Endometrial microvascular endothelial cells (primary cell): Measurements from ENCODE around the gene ERICH4. TPM values are rescaled to one million over a fixed set of nuclear protein-coding genes. Genes with fewer than 3 reads are reported as not detected.

ENCODE experiments used
- in situ Hi-C: cut with HindIII; loops from 2 replicates; pipeline ENCODE4 v1.10.0; 2017; ENCODE audit warnings: low sequenced_read_pairs, low pct_unique_long_range_greater_than_20kb; ENCODE audit errors: inconsistent ontology term
- total RNA-seq: library from RNA; depleted of rRNA; stranded (reverse); fragments of >200 nt; gene quantifications from one replicate; pipeline ENCODE4 v1.2.3, GENCODE V29; 2015; ENCODE audit errors: inconsistent ontology term

ERICH4 gene
- not detected for total RNA-seq

DNA sequence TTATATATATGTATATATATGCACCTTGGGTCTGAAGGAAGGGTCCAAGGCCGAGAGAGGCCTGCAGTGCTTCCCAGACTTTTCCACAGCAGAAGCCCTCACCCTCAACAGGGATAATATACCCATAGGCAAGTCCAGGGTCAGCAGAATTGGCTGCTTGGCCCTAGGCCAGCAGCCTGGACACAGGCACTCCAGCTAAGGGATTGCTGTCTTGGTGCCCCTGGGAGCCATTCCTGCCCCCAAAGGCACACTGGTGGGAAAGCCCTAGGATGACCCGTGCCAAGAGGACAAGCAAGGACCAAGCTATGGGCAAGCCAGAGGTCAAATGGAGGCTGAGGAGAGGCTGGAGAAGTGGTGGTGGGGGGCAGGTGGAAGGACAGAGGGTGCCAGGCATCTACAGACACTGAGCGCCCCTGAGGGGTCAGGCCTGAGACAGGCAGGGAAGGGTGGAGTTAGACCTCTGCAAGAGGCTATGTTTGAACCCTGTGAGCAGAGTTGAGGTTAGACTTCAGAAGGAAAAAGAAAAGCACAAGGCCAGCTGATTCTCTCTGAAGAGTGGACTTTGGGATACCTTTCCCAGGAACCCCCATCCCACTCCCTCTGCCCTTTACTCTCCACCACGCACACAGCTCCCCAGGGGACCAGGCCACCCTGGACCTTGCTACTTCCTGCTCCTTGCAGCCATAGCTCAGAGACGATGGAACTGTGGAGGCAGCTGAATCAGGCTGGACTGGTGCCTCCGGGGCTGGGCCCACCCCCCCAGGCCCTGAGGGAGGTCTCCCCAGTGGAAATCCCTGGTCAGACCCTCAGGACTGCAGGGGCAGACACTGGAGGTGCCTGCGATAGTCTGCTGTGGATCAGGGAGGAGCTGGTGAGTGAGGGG, at the start of gene ERICH4:
ERICH4 (plus strand) TSS at position 684 of the 883 bp plus-strand sequence; CDS start at position 698, 14 bp downstream.
- in situ Hi-C loops, result no loop called here

- in situ Hi-C loops, result no loop called here
Measured at GRCh38 chr19:41395355-41395754, 47.6 kb upstream of the ERICH4 start.

- in situ Hi-C loops, result no loop called here
Measured at GRCh38 chr19:41397086-41398049, 45.6 kb upstream of the ERICH4 start, which contains the start of the genes BCKDHA and EXOSC5. TSS of gene BCKDHA (plus strand) at chr19:41397818. CDS start at chr19:41397828, 10 bp downstream. TSS of gene EXOSC5 (minus strand) at chr19:41397359. CDS start at chr19:41397328, 31 bp downstream.

GRCh38 chr19:41398050-41398418, 44.9 kb upstream of the ERICH4 start:
- in situ Hi-C loops, result no loop called here

- in situ Hi-C loops, result no loop called here
Measured at GRCh38 chr19:41398598-41398997, 44.4 kb upstream of the ERICH4 start.

DNA sequence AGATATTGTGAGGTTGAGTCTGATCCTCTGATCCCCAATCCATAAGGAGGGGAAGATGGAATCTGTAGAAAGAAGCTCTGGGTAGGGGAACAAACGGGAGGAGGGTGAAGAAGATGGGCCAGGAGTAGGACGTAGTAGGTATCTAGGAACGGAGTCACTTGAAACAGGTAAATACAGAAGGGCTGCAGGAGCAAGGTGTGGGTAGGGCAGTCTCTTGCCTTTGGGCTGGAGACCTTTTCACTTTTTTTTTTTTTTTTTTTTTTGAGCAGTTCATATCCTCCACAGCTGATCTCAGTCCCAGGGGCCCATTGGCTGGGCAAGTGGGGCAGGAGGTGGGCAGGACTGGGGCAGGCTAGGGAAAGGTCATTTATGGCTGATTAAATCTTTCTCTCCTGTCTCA, 43.9 kb upstream of the ERICH4 start:
- in situ Hi-C loops, result no loop called here

- in situ Hi-C loops, result no loop called here
Measured at GRCh38 chr19:41399525-41399924, 43.4 kb upstream of the ERICH4 start.

DNA sequence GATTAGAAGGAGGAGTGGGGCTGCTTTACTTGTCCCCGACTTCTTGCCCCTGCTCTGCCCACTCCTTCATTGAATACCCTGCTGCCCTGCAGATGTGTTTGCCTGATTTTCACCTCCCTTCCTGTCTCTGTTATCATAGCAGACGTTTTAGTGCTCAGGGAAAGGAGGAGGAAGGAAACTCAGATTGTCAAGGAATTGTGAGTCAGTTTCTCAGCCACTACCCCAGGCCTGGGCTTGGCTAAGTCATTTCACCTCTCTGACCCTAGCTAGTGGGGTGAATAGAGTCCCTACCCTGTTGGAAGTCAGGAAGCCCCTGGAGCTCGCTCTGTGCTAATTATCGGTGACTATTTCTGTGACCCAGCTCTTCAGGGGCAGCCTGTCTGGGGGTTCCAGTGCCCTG, 41.5 kb upstream of the ERICH4 start:
- in situ Hi-C loops, result loop anchor here (25.0 kb wide), 1 partner anchor 161 kb away; no protein-coding TSS in a partner anchor

- in situ Hi-C loops, result loop anchor here (25.0 kb wide), 1 partner anchor 160 kb away; no protein-coding TSS in a partner anchor
Measured at GRCh38 chr19:41402010-41402409, 40.9 kb upstream of the ERICH4 start.

- in situ Hi-C loops, result loop anchor here (25.0 kb wide), 1 partner anchor 159 kb away; no protein-coding TSS in a partner anchor
Measured at GRCh38 chr19:41403181-41403970, 39.6 kb upstream of the ERICH4 start.

DNA sequence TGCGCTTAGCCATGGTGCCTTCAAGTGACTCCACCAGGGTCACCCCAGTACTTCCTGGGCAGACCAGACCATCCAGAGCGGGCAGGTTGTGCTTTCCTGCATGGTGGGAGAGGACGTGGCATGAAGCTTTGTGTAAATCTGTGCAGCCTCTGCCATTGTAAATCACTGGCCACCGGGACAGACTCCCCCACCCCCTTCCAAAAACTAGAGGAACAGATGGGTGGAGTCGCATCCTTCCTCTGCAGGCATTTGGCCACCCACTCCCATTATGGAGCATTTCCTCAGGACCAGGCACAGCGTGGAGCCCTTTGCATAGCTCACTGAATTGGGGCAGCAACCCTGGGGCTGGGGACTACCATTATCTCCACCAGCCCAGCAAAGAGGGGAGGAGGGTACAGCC, 37.2 kb upstream of the ERICH4 start:
- in situ Hi-C loops, result loop anchor here (25.0 kb wide), 1 partner anchor 157 kb away; no protein-coding TSS in a partner anchor

GRCh38 chr19:41407271-41407670, 35.7 kb upstream of the ERICH4 start:
- in situ Hi-C loops, result loop anchor here (25.0 kb wide), 1 partner anchor 155 kb away; no protein-coding TSS in a partner anchor

GRCh38 chr19:41408256-41408655, 34.7 kb upstream of the ERICH4 start:
- in situ Hi-C loops, result loop anchor here (25.0 kb wide), 1 partner anchor 154 kb away; no protein-coding TSS in a partner anchor

- in situ Hi-C loops, result loop anchor here (25.0 kb wide), 1 partner anchor 153 kb away; no protein-coding TSS in a partner anchor
Measured at GRCh38 chr19:41408846-41409245, 34.1 kb upstream of the ERICH4 start.

DNA sequence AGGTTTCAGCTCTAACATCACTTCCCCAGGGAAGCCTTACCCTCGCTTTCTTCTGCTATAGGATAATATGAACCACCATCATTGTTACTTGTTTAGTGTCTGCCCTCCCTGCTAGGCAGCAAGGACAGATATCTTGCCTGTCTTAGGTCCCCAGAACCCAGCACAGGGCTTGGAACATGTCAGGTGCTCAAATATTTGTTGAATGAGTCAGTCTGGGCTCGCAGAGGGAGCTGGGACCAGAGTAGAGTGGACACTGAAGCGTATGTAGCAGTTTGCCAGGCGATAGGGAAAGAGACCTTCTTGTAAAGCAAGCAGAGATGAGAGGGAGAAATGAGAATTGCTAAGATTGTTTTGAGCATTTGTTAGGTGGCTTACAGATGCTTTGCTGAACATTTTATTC, 33.7 kb upstream of the ERICH4 start:
- in situ Hi-C loops, result loop anchor here (25.0 kb wide), 1 partner anchor 153 kb away; no protein-coding TSS in a partner anchor

GRCh38 chr19:41410336-41411054, 32.5 kb upstream of the ERICH4 start:
- in situ Hi-C loops, result loop anchor here (25.0 kb wide), 1 partner anchor 152 kb away; no protein-coding TSS in a partner anchor
